T-helper 22 cell (primary cell): ENCODE measurements around the gene ATP5MK.
"Not testable (repeated sequence)": the region's sequence is repeated elsewhere in the genome, so short reads cannot be mapped to it uniquely, and the experiment has no call there.

Source experiments
- DNase-seq: peaks from one replicate; pipeline ENCODE4 v3.0.0-alpha.2; 2020; ENCODE audit warnings: low read depth

ATP5MK gene

DNA sequence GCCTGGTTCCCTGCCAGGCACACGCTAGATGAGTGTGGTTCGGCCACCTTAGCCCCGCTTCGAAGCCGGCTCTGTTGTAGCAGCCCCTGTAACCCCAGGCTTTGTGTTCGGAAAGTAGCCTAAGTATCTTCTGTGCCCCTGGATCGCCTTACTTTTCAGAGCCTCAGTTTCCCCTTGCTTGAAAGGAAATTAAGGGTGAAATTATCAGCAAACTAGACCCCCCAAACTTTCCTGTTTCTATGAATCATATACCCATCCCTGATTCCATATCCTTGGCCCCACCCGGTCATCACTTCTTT lies 463 bp upstream of the ATP5MK start:
- DNase-seq, result no peak

DNA sequence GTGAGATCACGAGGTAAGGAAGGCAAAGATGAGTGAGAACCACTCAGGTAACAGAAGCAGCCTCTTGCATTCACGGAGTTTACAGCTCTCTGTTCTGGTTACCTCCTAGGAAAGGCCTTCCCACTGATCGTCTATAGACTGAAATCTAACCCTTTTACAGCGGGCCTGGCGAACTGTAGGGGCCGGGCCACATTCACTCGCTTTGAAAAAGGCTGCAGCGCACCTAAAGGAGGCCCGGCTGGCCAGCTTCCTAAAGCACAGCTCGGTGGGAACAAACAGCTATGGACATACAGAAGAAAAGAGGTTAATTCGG lies 565 bp downstream of the ATP5MK start:
- DNase-seq, result no peak

DNA sequence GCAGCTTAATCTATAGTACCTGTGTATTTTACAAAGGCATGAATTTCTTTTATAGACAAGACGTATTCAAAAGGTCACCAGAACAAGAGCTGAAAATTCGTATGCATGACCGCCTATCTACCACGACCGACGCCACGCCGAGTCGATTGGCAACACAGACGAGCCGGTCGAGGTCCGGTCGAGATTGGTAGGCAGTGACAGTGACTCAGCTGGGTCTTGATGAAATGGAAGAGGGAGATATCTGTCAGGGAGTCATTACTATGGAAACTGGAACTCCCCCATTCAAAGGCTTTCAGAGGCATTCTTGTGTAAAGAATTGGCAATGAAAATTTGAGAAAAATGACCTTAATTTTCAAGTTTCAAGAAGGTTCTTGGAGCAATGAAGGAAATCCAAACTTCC lies 2.1 kb downstream of the ATP5MK start:
- DNase-seq, result no peak

DNA sequence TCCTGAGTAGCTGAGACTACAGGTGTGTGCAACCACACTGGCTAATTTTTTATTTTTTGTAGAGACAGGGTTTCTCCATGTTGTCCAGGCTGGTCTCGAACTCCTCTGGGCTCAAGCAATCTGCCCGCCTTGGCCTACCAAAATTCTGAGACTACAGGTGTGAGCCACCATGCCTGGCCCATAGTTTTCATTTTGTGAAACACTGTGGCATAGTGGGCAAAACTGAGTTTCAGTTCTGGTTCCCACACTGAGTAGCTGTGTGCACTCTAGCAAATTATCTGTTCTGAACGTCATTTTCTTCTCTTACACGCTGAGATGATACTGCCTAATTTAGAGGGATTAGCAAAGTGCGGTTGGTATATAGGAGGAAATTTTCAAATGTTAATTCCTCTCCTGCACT lies 13.5 kb downstream of the ATP5MK start:
- DNase-seq, result no peak

DNA sequence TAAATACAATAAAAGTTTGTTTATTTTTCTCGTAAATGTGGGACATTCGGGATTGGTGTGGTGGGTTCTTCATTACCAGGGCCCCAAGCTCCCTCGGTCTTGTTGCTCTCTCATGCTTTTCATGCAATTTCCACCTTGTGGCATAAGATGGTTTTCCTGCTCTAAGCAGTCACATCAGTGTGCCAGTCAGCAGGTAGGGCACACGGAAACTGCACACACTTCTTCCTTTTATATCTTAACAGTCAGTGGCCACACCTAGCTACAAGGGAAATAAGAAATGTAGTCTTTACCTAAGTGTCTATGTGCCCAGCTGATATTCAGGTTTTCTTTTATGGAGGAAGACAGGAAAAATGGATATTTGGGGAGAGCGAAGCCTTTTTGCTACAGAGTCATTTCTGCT lies 22.0 kb downstream of the ATP5MK start:
- DNase-seq, result no peak

GRCh38 chr10:103373544-103373943 lies 22.7 kb downstream of the ATP5MK start:
- no peak for DNase-seq

- DNase-seq, result peak; percentile 81
Observed at GRCh38 chr10:103367782-103368518, 28.3 kb downstream of the ATP5MK start, which contains the start of gene TAF5. Gene TAF5 (plus strand): TSS chr10:103367976. CDS start chr10:103367990, 14 bp downstream.

DNA sequence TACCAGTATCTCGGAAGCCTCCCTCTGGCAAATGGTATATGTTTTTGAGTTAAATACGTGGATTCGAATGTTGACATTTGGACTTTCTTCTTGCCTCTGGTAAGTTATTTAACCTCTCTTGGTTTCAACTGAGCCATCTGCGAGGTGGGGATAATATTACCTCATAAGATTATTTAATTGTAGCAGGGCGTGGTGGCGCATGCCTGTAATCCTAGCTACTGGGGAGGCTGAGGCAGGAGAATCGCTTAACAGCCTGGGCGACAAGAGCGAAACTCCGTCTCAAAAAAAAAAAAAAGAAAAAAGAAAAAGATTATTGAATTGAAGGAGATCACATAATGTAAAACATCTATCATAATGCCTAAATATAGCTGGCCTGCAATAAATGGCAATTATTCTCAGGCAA lies 28.9 kb downstream of the ATP5MK start:
- no peak for DNase-seq

DNA sequence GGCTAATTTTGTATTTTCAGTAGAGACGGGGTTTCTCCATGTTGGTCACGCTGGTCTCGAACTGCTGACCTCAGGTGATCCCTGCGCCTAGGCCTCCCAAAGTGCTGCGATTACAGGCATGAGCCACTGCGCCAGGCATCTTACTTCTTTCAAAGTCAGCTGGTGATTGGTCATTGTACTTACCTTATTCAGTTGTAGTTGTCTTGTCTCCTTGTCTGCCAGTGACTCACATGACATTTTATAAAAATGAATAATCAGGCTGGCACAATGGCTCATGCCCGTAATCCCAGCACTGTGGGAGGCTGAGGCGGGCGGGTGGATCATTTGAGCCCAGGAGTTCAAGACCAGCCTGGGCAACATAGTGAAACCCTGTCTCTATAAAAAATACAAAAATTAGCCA lies 35.5 kb downstream of the ATP5MK start:
- not testable (repeated sequence) for DNase-seq

- not testable (repeated sequence) for DNase-seq
Observed at GRCh38 chr10:103359493-103359892, 36.8 kb downstream of the ATP5MK start.

GRCh38 chr10:103355906-103356599 lies 40.2 kb downstream of the ATP5MK start:
- DNase-seq, result no peak

- not testable (repeated sequence) for DNase-seq
Observed at GRCh38 chr10:103354567-103354966, 41.7 kb downstream of the ATP5MK start.

GRCh38 chr10:103353281-103353680 lies 43.0 kb downstream of the ATP5MK start:
- DNase-seq, result no peak

GRCh38 chr10:103350517-103351260 lies 45.6 kb downstream of the ATP5MK start, which contains the start of gene PCGF6:
Gene PCGF6 (minus strand): TSS chr10:103351140. CDS start chr10:103351066, 74 bp downstream.
- DNase-seq, result peak; percentile 37

DNA sequence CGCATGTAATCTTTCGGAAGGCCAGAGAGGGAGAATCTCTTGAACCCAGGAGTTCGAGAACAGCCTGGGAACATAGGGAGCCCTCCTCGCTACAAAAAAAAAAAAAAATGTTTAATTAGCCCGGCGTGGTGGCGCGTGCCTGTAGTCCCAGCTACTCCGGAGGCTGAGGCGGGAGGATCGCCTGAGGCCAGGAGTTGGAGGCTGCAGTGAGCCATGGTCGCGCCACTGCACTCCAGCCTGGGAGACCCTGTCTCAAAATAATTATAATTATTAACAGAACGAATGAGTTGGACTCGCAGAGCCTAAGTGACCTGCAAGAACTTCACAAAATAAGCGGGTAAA lies 46.1 kb downstream of the ATP5MK start:
- DNase-seq, result no peak
